BJ (cell line): ENCODE results near the gene ICA1. TPM values are rescaled to one million over a fixed set of nuclear protein-coding genes. Genes with fewer than 3 reads are reported as not detected.
"Not testable (repeated sequence)": the region's sequence is repeated elsewhere in the genome, so short reads cannot be mapped to it uniquely, and the experiment has no call there.

Source experiments
- CTCF ChIA-PET: fragments of 350-600 bp; formaldehyde crosslinking; extraction: SDS; loops from one replicate; lab custom pipeline; 2021; ENCODE audit warnings: antibody characterized with exemption, inconsistent platforms; lab: Yijun Ruan, JAX
- POLR2A ChIA-PET: fragments of 300-600 bp; sonication (Branson Sonifier 250); formaldehyde crosslinking; extraction: SDS; loops from one replicate; lab custom pipeline; 2021; ENCODE audit warnings: antibody characterized with exemption; lab: Charles Lee
- DNase-seq: peaks from one replicate; pipeline ENCODE4 v3.0.0-alpha.2; 2011; ENCODE audit warnings: low read depth
- H3K27me3 ChIP-seq: 2 replicates; pipeline ENCODE4 v1.6.0; 2011; ENCODE audit warnings: low read length; ENCODE audit not compliant: control insufficient read depth, insufficient read depth
- H3K36me3 ChIP-seq: 2 replicates; pipeline ENCODE4 v1.5.1; 2011; ENCODE audit warnings: low read length; ENCODE audit not compliant: control insufficient read depth, insufficient read depth
- H3K4me3 ChIP-seq: 2 replicates; pipeline ENCODE4 v1.5.1; 2011; ENCODE audit warnings: low read depth, mild to moderate bottlenecking, control low read depth, low read length
- CTCF ChIP-seq: IDR thresholded peaks from 2 replicates; pipeline ENCODE4 v1.5.1; 2011; ENCODE audit warnings: low read depth, mild to moderate bottlenecking, control low read depth, inconsistent platforms, low read length, moderate library complexity; ENCODE audit not compliant: insufficient read depth
- polyA plus RNA-seq: library from polyadenylated mRNA; depleted of rRNA; stranded (reverse); fragments of >200 nt; gene quantifications from 2 replicates; pipeline ENCODE4 v1.2.3, GENCODE V29; 2011

ICA1 gene
- polyA plus RNA-seq, 1 experiment, result 0.15 TPM

GRCh38 chr7:8303904-8304528 lies 42.0 kb upstream of the ICA1 start:
- Histone ChIP-seq H3K4me3 (no peak overlapping the region), H3K36me3 (no peaks in the 10 kb centered on the region), H3K27me3 (no peaks in the 10 kb centered on the region)
- no peak for TF ChIP-seq CTCF
- CTCF ChIA-PET, result no interaction called here
- no peak for DNase-seq
- POLR2A ChIA-PET, result no interaction called here

GRCh38 chr7:8297023-8297422 lies 35.1 kb upstream of the ICA1 start:
- H3K4me3 ChIP-seq, POLR2A ChIA-PET, H3K36me3 ChIP-seq, H3K27me3 ChIP-seq, DNase-seq: not testable (repeated sequence)
- CTCF ChIA-PET, result interaction anchor here (1.2 kb wide), 1 partner anchor 28 kb away, joined by 5 read pairs; no protein-coding TSS in a partner anchor

GRCh38 chr7:8296362-8296659 lies 34.3 kb upstream of the ICA1 start:
- Histone ChIP-seq H3K4me3 (no peak overlapping the region), H3K36me3 (no peaks in the 10 kb centered on the region), H3K27me3 (no peaks in the 10 kb centered on the region)
- DNase-seq, result no peak
- TF ChIP-seq CTCF, result no peak
- POLR2A ChIA-PET, result interaction anchor here (0.5 kb wide), 1 partner anchor 1833 kb away, joined by 3 read pairs; no protein-coding TSS in a partner anchor
- CTCF ChIA-PET, result interaction anchor here (0.6 to 1.4 kb wide), 6 partner anchors 16 to 1368 kb away, joined by 3 to 5 read pairs (median 3); no protein-coding TSS in a partner anchor

GRCh38 chr7:8295638-8296361 lies 33.8 kb upstream of the ICA1 start:
- Histone ChIP-seq H3K27me3 (no peaks in the 10 kb centered on the region), H3K4me3 (no peak overlapping the region), H3K36me3 (no peaks in the 10 kb centered on the region)
- CTCF ChIA-PET, result interaction anchor here (0.6 to 1.4 kb wide), 6 partner anchors 15 to 1368 kb away, joined by 3 to 5 read pairs (median 3); no protein-coding TSS in a partner anchor
- TF ChIP-seq CTCF, result peak; percentile 70
- POLR2A ChIA-PET, result interaction anchor here (0.5 kb wide), 1 partner anchor 1833 kb away, joined by 3 read pairs; no protein-coding TSS in a partner anchor
- DNase-seq, result peak; percentile 29

- no peak for TF ChIP-seq CTCF
- Histone ChIP-seq H3K36me3 (no peaks in the 10 kb centered on the region), H3K27me3 (no peaks in the 10 kb centered on the region), H3K4me3 (no peak overlapping the region)
- ChIA-PET CTCF (no interaction called here), POLR2A (no interaction called here)
- no peak for DNase-seq
Measured at GRCh38 chr7:8291397-8292141, 29.6 kb upstream of the ICA1 start.
